Measurements from ENCODE around the gene A2M.
"Not testable (repeated sequence)": the region's sequence is repeated elsewhere in the genome, so short reads cannot be mapped to it uniquely, and the experiment has no call there.

A2M gene

DNA sequence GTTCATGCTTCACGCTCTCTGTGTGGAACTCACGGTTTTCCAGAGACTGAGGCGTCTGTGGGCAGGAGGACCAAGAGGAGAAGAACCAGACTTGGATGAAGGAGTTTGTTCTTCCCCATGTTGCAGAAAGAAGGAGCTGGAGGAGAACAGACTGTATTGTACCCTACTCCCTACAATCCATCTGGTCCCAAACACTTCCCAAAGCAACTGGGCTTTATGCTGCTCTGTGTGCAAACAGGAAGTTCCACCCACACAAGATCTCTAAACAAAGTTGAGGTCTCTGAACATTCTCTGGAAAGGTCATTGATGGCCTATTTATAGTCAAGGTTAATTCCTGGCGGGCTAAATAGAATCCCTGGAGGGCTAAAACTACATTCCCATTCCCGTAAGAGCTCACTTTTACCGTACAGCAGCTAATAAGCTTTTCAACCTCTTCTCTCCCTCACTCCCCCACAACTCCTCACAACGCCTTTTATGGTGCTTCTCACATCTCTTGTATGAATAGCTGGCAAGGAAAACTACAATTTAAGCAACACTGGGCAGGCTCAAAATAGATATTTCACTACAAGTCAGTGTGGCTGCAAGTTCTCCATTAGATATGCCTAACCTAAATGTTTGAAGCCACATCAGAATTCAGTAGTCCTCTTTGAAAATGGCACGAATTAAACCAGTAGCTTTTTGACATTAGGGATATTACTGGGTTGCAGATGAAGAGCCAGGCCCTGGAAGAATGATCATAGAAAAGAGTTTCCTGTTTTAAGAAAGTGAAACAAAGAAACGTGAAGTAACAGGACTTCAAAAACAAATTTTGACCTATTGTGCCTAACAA is at the start of gene A2M:
Gene A2M (minus strand): TSS at position 189 of the 829 bp plus-strand sequence. CDS start 70 bp downstream, at position 119.
- peak; percentile 47 for DNase-seq (ENCODE audit: low spot score)

DNA sequence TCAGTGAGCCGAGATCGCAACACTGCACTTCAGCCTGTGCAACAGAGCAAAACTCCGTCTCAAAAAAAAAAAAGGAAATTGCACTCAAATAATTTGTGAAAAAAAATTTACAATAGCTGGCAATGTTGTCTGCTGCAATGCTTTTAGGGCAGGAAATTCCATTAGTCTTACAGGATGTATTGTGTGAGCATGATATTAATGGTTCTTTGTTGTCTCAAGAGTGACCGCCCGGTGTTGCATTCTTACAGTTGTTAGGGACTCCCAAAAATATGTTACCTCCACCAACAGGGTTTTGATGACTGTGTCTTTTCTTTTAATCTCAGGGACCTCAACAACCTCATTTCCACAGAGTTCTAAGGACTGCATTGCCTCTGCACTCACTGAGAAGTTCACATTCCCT is 47.7 kb upstream of the A2M start:
- DNase-seq (ENCODE audit: low spot score) = no peak

DNA sequence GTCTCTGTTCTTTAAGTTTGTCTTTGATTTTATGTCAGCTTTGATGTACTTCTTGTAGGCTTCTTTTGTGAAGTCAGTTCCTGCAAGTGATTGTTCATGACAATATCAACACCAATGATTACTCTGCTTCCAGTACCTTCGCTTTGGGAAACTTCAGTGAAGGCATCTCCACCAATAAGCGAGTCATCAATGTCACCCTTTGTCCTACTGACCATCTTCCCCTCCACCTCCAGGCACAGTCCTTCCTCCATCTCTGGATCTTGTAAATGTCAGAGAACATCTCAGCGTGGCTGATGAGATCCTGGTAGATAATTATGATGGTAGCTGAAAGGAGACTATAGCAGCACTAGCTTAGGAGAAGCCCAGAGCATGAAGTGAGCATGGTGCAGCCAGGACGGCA is 40.4 kb upstream of the A2M start:
- no peak for DNase-seq (ENCODE audit: low spot score)

DNA sequence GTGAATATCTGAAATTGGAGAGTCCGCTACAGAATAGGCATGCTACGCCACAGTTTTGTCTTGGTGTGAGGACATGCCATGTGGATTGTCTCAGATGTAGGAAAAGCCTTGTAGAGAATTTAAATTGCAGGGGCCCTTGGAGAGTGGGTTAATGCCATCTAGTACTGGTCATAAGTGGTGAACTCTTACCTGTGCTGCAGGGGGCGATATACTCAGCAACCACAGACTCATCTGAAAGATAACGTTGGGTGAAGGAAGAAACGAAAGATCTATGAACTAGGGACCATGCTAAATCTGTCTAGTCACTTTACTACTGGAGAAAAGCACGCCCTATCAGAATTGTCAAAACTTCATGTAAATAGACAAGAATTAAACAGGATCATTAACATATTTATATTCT is 33.7 kb upstream of the A2M start:
- DNase-seq (ENCODE audit: low spot score) = no peak

DNA sequence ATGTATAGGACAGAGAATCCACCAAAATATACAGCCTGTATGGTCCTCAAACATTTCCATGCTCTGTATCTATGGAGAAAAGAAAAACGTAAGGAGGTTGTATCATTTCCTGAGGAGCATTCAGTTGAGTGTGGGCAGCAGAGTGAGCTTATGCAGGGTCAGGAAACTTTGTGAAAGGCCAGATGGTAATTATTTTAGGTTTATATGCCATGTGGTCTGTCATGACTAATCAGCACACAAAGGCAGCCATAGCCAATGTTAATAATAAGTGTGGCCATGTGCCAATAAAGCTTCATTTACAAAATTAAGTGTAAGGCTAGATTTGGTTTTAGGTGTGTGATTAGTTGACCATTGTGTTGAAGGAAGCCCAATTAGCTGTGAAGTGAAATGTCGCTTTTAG is 33.2 kb upstream of the A2M start:
- no peak for DNase-seq (ENCODE audit: low spot score)

DNA sequence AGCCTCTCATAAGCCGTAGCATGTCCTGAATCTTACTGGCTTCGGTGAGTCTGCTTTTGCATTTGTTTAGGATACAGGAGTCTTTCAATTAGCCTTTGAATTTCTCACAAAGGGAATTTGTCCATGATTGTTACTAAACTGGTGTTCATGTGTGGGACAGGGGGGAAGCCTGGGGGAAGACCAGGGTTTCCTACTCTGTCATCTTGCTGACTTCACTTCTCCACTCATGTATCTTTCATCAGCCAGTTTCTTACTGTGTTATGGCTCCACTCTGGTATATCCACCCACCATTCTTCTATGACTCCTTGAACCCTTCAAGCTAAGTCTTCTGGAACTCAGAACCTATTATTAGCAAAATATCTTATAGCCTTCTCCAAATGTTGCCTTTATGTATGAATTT is 31.7 kb upstream of the A2M start:
- no peak for DNase-seq (ENCODE audit: low spot score)

DNA sequence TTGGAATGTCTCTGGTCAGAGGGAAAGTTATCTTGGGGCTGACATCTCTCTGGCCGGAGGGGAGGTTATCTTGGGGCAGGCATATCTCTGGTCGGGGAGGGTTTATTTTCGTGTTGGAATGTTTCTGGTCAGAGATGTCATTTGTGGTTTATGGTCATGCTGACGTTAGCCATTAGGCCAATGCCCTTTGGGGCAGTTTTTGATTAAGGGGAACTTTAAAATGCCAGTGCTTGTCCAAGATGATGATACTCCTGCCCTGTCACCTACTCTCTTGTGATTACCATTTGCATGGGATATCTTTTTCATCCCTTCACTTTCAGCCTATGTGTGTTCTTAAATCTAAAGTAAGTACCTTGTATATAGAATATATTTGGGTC is 29.0 kb upstream of the A2M start:
- DNase-seq (ENCODE audit: low spot score) = no peak

DNA sequence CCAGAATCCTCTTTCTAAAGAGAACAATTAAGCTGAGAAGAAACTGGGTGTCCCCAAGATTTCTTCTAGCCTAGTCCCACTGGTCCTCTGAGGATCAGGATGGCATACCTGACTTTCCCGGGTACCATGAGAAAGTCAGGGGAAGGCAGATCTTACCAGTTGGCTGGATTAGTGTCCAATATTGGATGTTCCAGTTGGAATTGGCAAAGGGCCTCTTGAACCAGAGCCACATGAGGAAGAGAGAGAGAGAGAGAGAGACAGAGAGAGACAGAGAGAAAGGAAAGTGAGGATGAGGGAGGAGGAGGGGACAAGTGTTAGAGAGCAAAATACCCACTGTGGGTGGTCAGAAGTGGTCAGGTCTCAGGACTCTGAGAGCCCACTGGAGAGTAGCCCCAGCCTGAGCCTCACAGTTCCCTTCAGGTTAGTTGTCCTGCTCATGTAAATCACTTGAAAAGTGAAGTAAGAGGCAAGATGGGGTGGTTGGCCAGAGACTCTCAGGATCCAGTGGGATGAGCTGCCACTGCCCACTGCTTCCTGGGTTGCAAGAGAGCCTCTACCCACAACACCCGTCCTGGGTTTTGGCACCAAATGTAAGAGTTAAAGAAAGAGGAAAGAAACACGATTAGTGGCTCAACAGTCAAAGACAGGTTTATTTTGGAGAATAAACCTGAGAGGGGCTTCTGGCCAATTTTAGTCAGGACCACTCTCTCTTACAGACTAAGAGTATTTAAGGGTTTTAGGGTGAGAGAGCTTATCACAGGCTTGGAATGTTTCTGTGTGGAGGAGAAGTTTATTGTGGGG is 28.4 kb upstream of the A2M start:
- DNase-seq (ENCODE audit: low spot score) = no peak

DNA sequence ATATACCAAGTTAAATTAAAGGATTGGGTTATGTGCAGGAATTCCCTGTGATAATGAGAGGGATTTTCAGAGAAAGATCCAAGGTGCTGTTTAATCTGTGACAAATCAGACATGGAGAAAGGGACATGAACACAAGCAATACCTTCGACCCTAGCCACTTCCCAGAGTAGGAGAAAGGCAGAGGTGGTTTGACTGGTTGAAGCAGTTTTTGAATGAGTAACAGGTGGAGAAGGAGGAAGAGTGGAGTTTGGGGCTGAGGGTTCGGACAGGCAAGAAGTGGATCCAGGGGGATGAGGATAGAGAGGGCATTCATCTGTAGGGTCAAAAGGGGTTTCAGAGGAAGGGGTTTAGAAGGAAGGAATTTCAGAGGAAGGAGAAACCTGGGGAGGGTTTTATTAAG is 27.4 kb upstream of the A2M start:
- DNase-seq (ENCODE audit: low spot score) = no peak

DNA sequence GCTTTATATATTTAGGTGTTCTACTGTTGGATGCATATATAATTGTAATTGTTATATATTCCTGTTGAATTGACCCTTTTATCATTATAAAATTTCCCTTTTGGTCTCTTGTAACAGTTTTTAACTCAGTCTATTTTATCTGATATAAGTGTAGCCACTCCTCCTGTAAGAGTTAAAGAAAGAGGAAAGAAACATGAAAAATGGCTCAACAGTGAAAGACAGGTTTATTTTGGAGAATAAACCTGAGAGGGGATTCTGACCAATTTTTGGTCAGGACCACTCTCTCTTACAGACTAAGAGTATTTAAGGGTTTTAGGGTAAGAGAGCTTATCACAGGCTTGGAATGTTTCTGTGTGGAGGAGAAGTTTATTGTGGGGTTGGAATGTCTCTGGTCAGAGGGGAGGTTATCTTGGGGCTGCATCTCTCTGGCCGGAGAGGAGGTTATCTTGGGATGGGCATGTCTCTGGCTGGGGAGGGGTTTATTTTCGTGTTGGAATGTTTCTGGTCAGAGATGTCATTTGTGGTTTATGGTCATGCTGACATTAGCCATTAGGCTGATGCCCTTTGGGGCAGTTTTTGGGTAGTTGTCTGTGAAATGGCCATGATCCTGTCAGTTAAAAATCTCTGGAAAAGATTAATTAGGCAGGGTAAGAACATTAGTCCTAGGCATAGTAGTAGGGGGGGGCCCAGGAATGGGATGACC is 24.0 kb upstream of the A2M start:
- DNase-seq (ENCODE audit: low spot score) = not testable (repeated sequence)

DNA sequence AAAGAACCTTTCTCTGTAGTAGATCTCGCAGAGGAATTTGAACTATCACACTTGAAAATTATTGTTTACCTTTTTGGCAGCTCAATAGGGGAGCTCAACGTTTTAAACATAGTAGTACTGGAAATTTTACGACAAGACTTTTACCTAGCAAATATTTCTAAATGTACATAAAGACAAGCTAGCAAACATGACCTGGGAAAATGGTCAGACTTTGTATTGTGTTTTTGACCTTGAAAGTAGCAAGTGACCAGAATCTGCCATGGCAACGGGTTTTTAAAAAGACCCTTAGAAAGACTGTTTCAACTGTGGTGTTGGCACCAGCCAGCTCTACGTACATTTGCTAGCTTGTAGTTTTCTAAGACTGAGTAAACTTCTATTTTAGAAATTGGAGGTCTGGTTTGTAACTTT is 20.2 kb upstream of the A2M start:
- DNase-seq (ENCODE audit: low spot score) = no peak

DNA sequence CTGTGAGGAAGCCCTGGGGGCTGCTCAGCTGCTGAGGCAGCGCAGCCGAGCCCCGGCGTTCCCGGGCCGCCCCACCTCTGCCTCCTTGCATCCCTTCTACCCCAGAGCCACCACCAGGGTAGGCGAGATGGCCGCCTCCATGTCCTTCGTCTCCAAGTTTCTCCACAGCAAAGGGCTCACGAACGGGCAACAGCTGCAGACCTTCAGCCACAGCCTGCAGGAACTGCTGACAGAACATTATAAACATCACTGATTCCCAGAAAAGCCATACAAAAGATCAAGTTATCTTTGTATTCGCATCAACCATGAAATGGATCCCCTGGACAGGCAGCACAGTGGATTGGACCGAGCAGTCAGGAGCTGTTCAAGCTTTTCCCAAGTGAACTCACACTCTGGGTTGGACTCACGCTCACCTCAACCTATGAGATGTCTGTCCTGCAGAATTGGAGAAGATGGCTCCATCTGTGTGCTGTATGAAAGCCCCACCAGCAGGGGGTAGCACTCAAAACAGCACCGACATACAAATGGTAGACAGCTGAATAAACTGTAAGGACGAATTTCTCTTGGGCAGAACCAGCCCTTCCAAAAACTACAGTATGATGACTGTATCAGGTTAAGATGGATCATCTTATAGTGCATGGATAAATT is 19.4 kb upstream of the A2M start:
- DNase-seq (ENCODE audit: low spot score) = no peak

DNA sequence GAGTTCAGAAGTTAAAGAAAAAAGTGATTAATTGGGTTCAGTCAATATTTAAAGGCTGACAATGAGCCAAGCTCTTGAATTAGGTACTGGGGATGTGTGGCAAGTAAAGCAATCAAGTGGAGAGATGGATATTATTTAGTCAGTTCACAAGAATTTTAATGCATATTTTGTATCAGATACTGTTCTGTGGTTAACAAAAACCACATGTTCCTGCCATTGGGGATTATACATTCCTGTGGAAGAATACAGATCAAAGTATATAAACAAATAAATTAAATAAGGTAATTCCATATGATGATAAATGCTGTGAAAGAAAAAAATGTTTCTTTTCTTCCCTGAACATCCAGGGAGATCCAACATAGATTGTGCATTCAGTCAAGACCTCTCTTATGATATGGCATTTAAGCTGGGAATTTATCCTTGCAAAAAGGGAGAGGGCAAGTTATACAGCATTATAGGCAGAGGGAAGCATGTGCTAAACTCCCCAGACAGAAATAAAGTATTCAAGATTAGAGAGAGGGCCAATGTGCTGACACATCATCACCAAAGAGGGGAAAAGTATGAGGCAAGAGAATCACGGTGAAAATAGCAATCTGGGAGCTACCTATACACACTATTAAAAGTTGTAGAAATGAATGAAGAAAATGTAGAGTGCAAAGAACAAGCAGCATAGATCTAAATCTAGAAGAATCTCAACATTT is 17.6 kb upstream of the A2M start:
- DNase-seq (ENCODE audit: low spot score) = no peak

DNA sequence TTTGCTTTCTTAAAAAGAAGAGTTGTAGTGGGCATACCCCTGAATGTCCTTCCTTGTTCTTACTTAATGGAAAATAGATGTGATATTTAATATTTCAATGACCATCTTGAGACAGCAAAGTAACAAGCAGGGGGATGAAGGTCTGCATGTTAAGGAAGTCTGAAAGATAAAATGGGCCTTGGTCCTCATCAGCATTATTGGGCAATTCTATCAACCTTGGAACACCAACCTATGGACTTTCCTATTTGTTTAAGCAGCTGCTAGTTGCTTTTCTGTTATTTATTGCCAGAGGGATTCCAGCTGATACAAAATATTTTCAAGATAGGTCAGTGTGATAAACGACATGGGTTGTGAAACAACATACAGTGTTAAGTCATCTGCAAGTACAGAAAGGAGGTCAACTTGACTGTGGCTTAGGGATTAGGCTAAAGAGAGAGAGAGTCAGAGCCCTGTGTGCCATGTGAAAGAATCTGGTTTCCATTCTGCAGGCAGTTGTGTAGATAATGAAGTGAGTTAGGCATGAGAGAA is 16.4 kb upstream of the A2M start:
- no peak for DNase-seq (ENCODE audit: low spot score)

DNA sequence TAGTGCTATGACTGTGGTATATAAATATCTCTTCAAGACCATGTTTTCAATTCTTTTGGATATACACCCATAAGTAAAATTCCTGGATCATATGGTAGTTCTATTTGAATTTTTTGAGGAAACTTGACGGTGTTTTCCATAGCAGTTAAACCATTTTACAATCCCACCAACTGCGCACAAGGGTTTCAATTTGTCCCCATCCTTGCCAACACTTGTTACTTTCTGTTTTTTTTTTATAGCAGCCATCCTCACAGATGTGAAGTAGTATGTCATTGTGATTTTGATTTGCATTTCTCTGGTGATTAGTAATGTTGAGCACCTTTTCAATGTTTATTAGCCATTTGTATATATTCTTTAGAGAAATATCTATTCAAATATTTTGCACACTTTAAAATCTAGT is 14.5 kb upstream of the A2M start:
- DNase-seq (ENCODE audit: low spot score) = no peak

DNA sequence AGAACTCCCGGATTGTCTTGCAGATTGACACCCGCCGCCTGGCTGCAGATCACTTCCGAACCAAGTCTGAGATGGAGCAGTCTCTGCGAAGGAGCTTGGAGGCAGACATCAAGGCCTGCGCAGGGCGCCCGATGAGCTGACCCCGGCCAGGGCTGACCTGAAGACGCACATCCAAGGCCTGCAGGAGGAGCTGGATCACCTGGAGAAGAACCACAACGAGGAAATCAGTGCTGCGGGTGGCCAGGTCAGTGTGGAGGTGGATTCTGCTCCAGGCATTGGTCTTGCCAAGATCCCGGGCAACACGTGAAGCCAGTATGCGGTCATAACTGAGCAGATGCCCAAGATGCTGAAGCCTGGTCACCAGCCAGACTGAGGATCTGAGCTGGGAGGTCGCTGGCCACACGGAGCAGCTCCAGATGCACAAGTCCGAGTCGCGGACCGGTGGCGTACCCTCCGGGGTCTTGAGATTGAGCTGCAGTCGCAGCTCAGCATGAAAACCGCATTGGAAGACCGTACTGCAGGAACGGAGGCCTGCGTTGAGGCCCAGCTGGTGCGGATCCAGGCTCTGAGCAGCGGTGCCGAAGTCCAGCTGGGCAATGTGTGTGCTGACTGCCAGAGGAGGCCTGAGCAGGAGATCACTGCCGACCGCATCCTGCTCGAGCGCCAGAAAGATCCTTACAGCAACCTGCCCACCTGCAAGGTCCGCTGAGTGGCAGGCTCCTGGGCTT is 12.4 kb upstream of the A2M start:
- no peak for DNase-seq (ENCODE audit: low spot score)

DNA sequence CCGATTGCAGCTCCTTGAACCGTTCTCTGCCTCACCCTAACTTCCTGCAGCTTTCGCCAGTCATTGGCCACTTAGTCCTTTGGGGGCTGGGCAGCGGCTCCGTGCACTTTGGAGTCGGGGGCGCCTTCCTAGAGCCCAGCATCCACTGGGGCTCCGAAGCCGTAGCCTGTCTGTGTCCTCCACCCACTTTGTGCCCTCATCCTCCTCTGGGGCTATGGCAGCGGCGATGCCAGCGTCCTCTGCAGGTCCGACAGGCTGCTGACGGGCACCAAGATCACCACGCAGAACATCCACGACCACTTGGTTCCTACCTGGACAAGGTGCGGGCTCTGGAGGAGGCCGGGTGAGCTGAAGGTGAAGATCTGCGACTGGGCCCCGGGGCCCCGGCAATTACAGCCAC is 11.8 kb upstream of the A2M start:
- DNase-seq (ENCODE audit: low spot score) = no peak

DNA sequence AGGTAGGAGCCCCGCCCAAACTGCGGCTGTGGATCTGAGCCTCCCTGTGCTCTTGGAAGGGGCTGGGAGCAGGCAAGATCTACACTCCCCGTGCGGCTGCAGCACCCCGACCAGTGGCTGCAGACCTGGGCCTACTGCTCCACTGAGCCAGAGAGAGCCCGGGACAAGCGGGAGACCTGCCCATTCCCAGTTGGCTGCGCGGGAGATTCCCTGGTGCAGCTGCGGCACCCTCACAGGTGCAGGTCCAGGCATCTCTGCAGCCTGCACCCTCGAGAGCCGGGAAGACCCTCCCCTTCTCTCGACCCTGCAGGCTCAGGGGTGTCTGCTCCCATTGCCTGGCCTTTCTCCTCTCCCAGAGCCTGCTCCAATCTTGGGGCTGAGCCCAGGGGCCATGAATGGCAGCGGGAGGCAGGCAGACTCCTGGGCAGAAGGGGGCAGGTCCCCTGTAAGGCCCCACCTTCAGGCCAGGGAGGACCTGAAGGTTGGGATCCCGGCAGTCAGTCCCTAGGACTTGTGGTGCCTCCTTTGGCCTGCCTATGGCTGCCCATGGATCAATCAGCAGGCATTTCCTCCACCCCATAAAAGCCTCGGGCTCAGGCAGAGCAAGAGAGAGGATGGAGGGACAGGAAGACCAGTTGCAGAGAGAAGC is 8.8 kb upstream of the A2M start:
- no peak for DNase-seq (ENCODE audit: low spot score)

DNA sequence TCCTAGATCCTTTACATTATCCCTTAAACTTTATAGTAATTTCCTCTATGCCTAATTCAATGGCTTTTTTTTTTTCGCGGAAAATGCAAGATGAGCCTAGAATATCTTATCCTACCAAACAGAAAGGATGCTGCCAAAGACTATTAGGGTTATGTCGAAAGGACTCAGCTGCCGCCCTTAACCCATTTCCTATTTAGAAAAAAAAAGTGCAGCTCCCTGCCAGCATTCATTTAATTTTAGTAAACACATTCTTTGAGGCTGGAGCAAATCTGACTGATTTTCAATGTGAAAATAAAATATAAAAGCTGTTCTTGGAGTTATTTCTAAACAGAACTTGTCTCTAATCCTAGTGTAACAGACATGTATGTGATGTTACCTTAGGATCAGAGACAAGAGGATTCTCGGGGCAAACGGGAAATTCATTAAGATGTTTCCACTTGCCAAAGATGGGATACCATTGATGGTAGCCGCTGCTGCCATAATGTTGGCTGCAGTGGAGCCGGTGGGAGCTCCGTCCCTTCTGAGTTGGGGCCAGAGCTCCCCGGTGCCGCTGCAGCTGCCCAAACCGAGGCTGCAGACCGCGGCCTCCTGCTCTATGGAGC is 8.2 kb upstream of the A2M start:
- DNase-seq (ENCODE audit: low spot score) = no peak

DNA sequence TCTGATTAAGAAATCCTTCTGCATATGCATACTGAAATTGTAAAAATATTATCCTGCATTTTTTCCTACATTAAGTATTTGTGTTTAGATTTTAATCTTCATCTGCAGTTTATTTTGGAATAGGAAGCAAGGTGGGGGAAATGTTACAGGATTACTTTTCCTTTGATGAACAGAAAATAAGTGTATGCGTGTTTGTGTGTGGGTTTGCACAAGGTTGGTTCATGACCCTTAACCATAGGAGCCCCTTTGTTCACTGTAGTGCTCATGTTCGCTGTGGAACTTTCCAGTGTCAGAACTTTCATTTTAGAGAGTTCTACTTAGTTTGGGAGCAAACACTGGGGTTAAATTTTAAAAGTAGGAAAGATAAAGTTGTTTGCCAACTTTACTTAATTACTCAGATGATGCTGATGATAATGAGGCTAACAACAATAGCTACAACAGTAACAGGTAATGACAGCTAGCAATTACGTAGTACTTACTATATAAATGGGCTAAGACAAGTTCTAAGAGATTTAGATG is 6.4 kb upstream of the A2M start:
- no peak for DNase-seq (ENCODE audit: low spot score)

Data from putamen (tissue), 1 donor.